Measurements from ENCODE around the gene TACC3. TPM values are rescaled to one million over a fixed set of nuclear protein-coding genes. Genes with fewer than 3 reads are reported as not detected.

TACC3 gene
- total RNA-seq, 2 donors from 2014 or later = 4.3 to 35.6 TPM

- intact Hi-C loops (cut with DNase I) = no loop called here
- TF ChIP-seq POLR2A (IDR thresholded peaks at IDR 0.05) (no peak), POLR2AphosphoS5 (IDR thresholded peaks at IDR 0.05) (no peak), CTCF (IDR thresholded peaks at IDR 0.05) (no peak)
- WGBS = 82% methylated on average over 16 of the region's 20 CpGs
Measured at GRCh38 chr4:1756893-1757779, 35.8 kb downstream of the TACC3 start.

GRCh38 chr4:1757836-1758235, 36.5 kb downstream of the TACC3 start:
- WGBS = 67% methylated on average over 17 of the region's 17 CpGs
- Histone ChIP-seq H3K4me1 (replicated peaks) (no peaks in the 10 kb centered on the region), H3K27ac (no peak overlapping the region)

More at GRCh38 chr4:1756893-1757779, 35.8 kb downstream of the TACC3 start:
- H3K4me3 ChIP-seq = no peak overlapping the region
- H3K27me3 ChIP-seq (replicated peaks; ENCODE audit: insufficient read depth) = no peaks in the 10 kb centered on the region
- no peaks in the 10 kb centered on the region for H3K4me1 ChIP-seq (replicated peaks)
- H3K9me3 ChIP-seq = no peaks in the 10 kb centered on the region
- H3K36me3 ChIP-seq = no peaks in the 10 kb centered on the region
- DNase-seq (ENCODE audit: low spot score) = no peak
- H3K27ac ChIP-seq = no peak overlapping the region

GRCh38 chr4:1758306-1759121, 37.2 kb downstream of the TACC3 start:
- Histone ChIP-seq H3K4me1 (replicated peaks) (no peaks in the 10 kb centered on the region), H3K9me3 (no peaks in the 10 kb centered on the region), H3K27ac (no peak overlapping the region), H3K4me3 (no peak overlapping the region), H3K27me3 (replicated peaks; ENCODE audit: insufficient read depth) (no peaks in the 10 kb centered on the region), H3K36me3 (no peaks in the 10 kb centered on the region)
- no peak for TF ChIP-seq POLR2A (IDR thresholded peaks at IDR 0.05)
- no peak for TF ChIP-seq CTCF (IDR thresholded peaks at IDR 0.05)
- TF ChIP-seq POLR2AphosphoS5 (IDR thresholded peaks at IDR 0.05) = no peak
- WGBS = 69% methylated on average over 20 of the region's 27 CpGs
- no peak for DNase-seq (ENCODE audit: low spot score)
- intact Hi-C loops (cut with DNase I) = no loop called here

More at GRCh38 chr4:1757836-1758235, 36.5 kb downstream of the TACC3 start:
- H3K36me3 ChIP-seq = no peaks in the 10 kb centered on the region
- DNase-seq (ENCODE audit: low spot score) = no peak
- H3K9me3 ChIP-seq = no peaks in the 10 kb centered on the region
- TF ChIP-seq CTCF (IDR thresholded peaks at IDR 0.05) (no peak), POLR2AphosphoS5 (IDR thresholded peaks at IDR 0.05) (no peak), POLR2A (IDR thresholded peaks at IDR 0.05) (no peak)
- intact Hi-C loops (cut with DNase I) = no loop called here
- H3K4me3 ChIP-seq = no peak overlapping the region
- no peaks in the 10 kb centered on the region for H3K27me3 ChIP-seq (replicated peaks; ENCODE audit: insufficient read depth)

- no peaks in the 10 kb centered on the region for H3K27me3 ChIP-seq (replicated peaks; ENCODE audit: insufficient read depth)
- no peak for DNase-seq (ENCODE audit: low spot score)
- H3K4me3 ChIP-seq = no peak overlapping the region
- intact Hi-C loops (cut with DNase I) = no loop called here
- no peaks in the 10 kb centered on the region for H3K9me3 ChIP-seq
- H3K27ac ChIP-seq = no peak overlapping the region
- no peaks in the 10 kb centered on the region for H3K36me3 ChIP-seq
- no peak for TF ChIP-seq CTCF (IDR thresholded peaks at IDR 0.05)
- TF ChIP-seq POLR2AphosphoS5 (IDR thresholded peaks at IDR 0.05) = no peak
- no peak for TF ChIP-seq POLR2A (IDR thresholded peaks at IDR 0.05)
- WGBS = 86% methylated on average over 19 of the region's 19 CpGs
- H3K4me1 ChIP-seq (replicated peaks) = no peaks in the 10 kb centered on the region
Measured at GRCh38 chr4:1759170-1759817, 38.0 kb downstream of the TACC3 start.
